ENCODE results near the gene STAU1.
A peak's percentile ranks its signal among the peaks of the same experiment; 100 is the strongest.
"Not testable (repeated sequence)": the region's sequence is repeated elsewhere in the genome, so short reads cannot be mapped to it uniquely, and the experiment has no call there.

The STAU1 gene

GRCh38 chr20:49115564-49115963 is 72.6 kb downstream of the STAU1 start:
- no peak for DNase-seq

- no peak for DNase-seq
These were observed 75.4 kb downstream of the STAU1 start for GRCh38 chr20:49112596-49113274.

GRCh38 chr20:49110767-49111694 is 77.1 kb downstream of the STAU1 start:
- no peak for DNase-seq

- DNase-seq: no peak
These were observed 81.8 kb downstream of the STAU1 start for GRCh38 chr20:49106328-49106727.

- not testable (repeated sequence) for DNase-seq
These were observed 83.1 kb downstream of the STAU1 start for GRCh38 chr20:49104979-49105547.

GRCh38 chr20:49104365-49104648 is 83.8 kb downstream of the STAU1 start:
- DNase-seq: no peak

GRCh38 chr20:49103647-49104364 is 84.3 kb downstream of the STAU1 start:
- DNase-seq: no peak

GRCh38 chr20:49103019-49103418 is 85.1 kb downstream of the STAU1 start:
- DNase-seq: no peak

GRCh38 chr20:49100972-49101371 is 87.2 kb downstream of the STAU1 start:
- peak; percentile 6 to 35 (median 14) for DNase-seq

- not testable (repeated sequence) for DNase-seq
These were observed 87.8 kb downstream of the STAU1 start for GRCh38 chr20:49100292-49100691.

- no peak for DNase-seq
These were observed 89.1 kb downstream of the STAU1 start for GRCh38 chr20:49099011-49099410.

GRCh38 chr20:49098136-49098535 is 90.0 kb downstream of the STAU1 start:
- DNase-seq: no peak

- no peak for DNase-seq
These were observed 91.0 kb downstream of the STAU1 start for GRCh38 chr20:49097159-49097558.

GRCh38 chr20:49096203-49096730 is 91.9 kb downstream of the STAU1 start:
- DNase-seq: no peak

GRCh38 chr20:49091762-49092161 is 96.4 kb downstream of the STAU1 start:
- DNase-seq: no peak

GRCh38 chr20:49091104-49091503 is 97.0 kb downstream of the STAU1 start:
- DNase-seq: no peak

- DNase-seq: not testable (repeated sequence)
These were observed 105.8 kb downstream of the STAU1 start for GRCh38 chr20:49082295-49082694.

- no peak for DNase-seq
These were observed 109.8 kb downstream of the STAU1 start for GRCh38 chr20:49078310-49078709.

- no peak for DNase-seq
These were observed 113.6 kb downstream of the STAU1 start for GRCh38 chr20:49074521-49074920.
